GM12864 (cell line): ENCODE results near the gene FAM163B.

Source experiments
- DNase-seq: peaks from one replicate; pipeline ENCODE4 v3.0.0-alpha.2; 2011; ENCODE audit warnings: low read depth
- H3K4me3 ChIP-seq: 2 replicates; pipeline ENCODE4 v1.5.1; 2011; ENCODE audit warnings: mild to moderate bottlenecking, low read depth, low read length, control low read depth
- TF ChIP-seq, protein P1 (sequence below): IDR thresholded peaks from 2 replicates; pipeline ENCODE4 v1.5.1; 2011; ENCODE audit warnings: low read depth, mild to moderate bottlenecking, moderate library complexity, low read length, control low read depth, inconsistent platforms; ENCODE audit errors: missing control alignments

FAM163B gene

DNA sequence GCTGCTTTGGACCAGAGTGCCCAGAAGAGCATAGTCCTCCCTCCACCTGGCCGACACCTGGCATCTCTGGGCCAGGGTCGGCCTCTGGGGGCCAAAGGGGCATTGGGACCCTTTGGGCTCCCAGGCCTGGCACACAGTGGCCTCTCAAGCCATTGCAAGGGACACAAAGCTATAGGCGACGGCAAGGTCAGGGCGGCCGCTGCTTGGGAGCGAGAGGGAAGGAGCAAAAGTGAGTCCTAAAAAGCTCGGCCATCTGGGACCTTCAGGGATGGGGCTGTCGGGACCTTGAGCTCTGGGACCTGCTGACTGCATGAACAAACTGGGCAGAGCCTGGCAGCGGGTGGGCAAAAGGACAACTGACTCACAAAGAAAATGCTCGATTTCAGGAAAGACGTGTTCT, 40.8 kb upstream of the FAM163B start:
- no peak for DNase-seq
- TF ChIP-seq, protein P1, sequence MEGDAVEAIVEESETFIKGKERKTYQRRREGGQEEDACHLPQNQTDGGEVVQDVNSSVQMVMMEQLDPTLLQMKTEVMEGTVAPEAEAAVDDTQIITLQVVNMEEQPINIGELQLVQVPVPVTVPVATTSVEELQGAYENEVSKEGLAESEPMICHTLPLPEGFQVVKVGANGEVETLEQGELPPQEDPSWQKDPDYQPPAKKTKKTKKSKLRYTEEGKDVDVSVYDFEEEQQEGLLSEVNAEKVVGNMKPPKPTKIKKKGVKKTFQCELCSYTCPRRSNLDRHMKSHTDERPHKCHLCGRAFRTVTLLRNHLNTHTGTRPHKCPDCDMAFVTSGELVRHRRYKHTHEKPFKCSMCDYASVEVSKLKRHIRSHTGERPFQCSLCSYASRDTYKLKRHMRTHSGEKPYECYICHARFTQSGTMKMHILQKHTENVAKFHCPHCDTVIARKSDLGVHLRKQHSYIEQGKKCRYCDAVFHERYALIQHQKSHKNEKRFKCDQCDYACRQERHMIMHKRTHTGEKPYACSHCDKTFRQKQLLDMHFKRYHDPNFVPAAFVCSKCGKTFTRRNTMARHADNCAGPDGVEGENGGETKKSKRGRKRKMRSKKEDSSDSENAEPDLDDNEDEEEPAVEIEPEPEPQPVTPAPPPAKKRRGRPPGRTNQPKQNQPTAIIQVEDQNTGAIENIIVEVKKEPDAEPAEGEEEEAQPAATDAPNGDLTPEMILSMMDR: no peak
- H3K4me3 ChIP-seq: no peak overlapping the region

DNA sequence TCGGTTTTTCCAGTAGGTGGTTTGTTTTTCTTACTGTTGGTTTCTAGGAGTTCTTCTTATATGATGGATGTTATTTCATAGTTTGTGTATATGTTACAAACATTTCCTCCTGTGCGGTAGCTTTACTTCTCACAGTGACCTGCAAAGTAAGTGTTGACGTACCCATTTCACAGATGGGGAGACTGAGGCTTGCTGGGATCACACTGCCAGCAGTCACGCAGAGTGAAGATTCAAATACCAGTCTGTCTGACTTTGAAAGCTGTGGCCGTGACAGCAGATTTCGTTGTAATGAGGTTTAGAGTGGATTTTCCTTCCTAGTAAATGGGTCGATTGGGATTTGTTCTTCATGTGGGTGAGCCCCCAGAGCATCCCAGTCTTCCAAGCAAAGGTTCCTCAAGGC, 40.0 kb upstream of the FAM163B start:
- H3K4me3 ChIP-seq: no peak overlapping the region
- no peak for DNase-seq
- TF ChIP-seq, protein P1: no peak

DNA sequence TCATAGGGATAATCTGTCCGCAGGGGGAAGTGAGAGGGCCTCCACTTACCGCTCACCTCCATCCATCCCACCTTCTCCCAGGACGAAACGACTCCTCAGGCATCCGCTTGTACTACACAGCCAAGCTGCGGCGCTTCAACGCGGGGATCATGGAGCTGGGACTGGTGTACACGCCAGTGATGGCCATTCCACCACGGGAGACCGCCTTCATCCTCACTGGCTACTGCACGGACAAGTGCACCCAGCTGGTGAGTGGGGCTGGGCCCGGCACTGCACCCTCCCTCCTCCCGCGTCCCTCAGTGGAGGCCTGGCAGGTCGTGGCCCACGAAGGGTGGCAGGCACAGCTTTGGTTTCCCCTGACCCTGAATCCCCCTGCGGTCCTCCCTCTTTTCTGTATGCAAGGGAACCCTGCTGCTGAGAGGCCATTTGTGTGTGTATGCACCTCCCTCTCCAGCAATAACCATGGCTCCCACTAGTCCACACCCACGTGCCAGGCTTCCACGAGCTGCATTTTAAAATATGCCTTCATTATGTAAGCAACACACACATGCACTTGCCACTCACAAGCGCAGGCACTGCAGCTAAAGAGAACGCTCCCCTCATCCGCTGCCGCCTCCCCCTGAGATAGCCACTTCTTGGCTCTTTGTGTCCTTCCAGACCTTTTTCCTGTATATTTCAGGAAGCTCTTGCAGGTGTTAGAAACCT, 38.7 kb upstream of the FAM163B start:
- no peak overlapping the region for H3K4me3 ChIP-seq
- TF ChIP-seq, protein P1: no peak
- DNase-seq: no peak

DNA sequence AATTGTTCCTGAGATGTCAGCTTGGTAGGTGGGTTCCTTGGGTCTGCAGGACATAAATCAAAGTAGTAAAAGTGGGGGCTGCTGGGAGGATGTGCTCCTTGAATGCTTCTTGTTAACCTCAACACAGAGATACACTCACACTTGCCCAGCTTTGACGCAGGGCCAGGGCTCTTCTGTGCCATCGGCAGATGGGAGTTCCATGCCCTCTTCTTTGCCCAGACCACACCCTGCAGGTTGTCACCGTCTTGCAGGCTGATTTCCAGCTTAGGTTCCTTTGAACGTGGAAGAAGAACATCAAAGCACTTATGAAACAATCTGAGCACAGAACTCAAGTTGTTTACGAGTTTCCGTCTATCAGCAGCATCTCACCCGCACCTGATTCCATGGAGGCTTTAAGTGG, 38.0 kb upstream of the FAM163B start:
- TF ChIP-seq, protein P1: no peak
- no peak for DNase-seq

DNA sequence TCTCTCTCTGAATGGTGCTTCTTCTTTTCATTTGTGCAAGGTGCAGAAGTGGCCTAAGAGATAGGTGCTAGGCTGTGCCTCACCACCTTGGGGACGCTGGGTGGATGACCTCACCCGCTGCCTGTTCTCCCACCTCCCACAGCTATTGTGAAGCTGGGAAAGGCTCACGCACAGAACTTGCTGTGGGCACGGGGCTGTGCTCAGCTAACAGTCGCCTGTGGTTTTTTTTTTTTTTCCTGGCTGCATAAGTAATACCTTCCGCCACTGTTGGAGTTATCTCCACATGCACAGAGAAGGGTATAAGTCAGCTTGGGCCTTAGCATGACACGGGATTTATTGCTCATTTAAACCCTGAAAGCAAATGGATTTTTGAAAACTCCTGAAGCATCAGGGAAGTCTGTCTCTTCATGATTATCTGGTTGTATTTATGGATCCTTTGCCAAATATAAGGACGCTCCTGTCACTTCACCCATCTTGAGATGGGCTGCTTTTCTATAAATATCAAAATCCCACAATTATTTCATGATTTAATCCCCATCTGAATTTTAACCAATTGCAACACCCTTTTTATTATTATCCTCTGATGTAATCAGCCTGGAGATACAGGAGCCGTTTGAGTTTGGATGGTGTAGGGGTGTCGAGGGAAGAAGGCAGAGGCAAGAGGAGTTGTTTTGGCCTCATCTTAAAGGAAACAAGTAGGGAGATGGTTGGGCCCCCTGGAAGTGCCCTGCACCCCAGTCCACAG, 36.0 kb upstream of the FAM163B start:
- no peak for DNase-seq
- H3K4me3 ChIP-seq: no peak overlapping the region
- TF ChIP-seq, protein P1: no peak

More for the DNA sequence above, 38.0 kb upstream of the FAM163B start:
- H3K4me3 ChIP-seq: no peak overlapping the region

DNA sequence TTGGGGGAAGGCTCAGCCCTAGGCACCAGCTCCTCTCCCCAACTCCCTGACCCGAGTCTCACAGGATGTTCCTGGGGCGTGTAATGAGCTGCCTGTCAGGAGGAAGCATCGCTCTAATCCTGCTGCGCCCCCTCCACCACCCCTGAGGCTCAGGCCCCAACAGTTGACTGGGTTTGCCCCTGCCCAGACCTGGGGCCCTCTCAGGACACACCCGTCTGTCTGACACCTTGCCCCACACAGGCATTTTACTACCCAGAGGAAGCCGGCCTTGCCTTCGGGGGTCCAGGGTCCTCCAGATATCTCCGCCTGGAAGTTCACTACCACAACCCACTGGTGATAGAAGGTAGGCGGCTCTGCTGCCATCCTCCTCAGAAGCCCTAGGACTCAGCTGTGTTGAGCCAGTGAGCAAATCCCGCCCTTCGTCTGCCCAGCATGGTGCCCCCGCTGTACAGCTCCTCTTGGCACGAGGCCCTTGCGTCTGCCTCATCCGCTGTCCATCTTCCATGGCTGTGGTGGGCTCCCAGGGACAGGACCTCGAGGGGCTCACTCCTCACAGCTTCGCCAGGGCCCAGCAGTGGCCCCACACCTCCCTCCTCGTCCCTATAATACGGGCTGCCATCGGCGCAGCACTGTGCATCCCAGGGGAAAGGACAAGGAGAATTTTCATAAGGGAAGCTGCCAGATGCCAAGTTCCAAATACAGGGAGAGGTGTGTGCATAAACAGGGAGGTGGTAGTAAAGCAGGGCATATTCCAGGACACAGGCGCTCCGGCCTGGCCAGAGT, 35.0 kb upstream of the FAM163B start:
- TF ChIP-seq, protein P1: no peak
- H3K4me3 ChIP-seq: no peak overlapping the region
- DNase-seq: no peak
